Thyroid gland (tissue), 4 donors: ENCODE data around the gene MYL5. TPM values are rescaled to one million over a fixed set of nuclear protein-coding genes. Genes with fewer than 3 reads are reported as not detected.

Experiments
- DNase-seq, 2 donors: peaks; one replicate each; pipeline ENCODE4 v3.0.0-alpha.2; 2019
- H3K27ac ChIP-seq, 3 donors: fragments of 200-600 bp; sonication (generic); 1 replicate in 2 of 3; 2 replicates in 1 of 3; pipeline ENCODE4 v1.5.1; 2016 to 2019; ENCODE audit warnings: mild to moderate bottlenecking in 1 of 3, moderate library complexity in 1 of 3
- H3K27me3 ChIP-seq: fragments of 200-600 bp; sonication (generic); one replicate; pipeline ENCODE4 v1.5.1; 2019
- H3K36me3 ChIP-seq, 2 donors: fragments of 200-600 bp; sonication (generic); one replicate each; pipeline ENCODE4 v1.5.1; 2016 to 2019
- H3K4me1 ChIP-seq, 2 donors: fragments of 200-600 bp; sonication (generic); one replicate each; pipeline ENCODE4 v1.5.1; 2017 to 2019
- H3K4me3 ChIP-seq, 3 donors: fragments of 200-600 bp; sonication (generic); replicated peaks in 1 of 3; 1 replicate in 2 of 3; 2 replicates in 1 of 3; pipeline ENCODE4 v1.5.1; 2016; ENCODE audit warnings: mild to moderate bottlenecking in 1 of 3
- H3K9me3 ChIP-seq: fragments of 200-600 bp; sonication (generic); one replicate; pipeline ENCODE4 v1.5.1; 2017
- CTCF ChIP-seq, 6 experiments: fragments of 200-600 bp in 3 of 6; fragments of 450-650 bp in 3 of 6; sonication (generic) in 3 of 6; IDR thresholded peaks; one replicate each; pipeline ENCODE4 v1.5.1; 2016 to 2019; ENCODE audit warnings: antibody characterized with exemption in 6 of 6, mild to moderate bottlenecking in 2 of 6, inconsistent platforms in 1 of 6, moderate library complexity in 1 of 6
- POLR2A ChIP-seq, 2 donors: fragments of 450-650 bp; IDR thresholded peaks; one replicate each; pipeline ENCODE4 v1.6.1; 2017; ENCODE audit warnings: antibody characterized with exemption in 2 of 2, mild to moderate bottlenecking in 2 of 2, moderate library complexity in 1 of 2
- WGBS, 2 donors: methylation state at CpG; one replicate each; pipeline ENCODE4 v1.1.5; 2017; 5-methylcytosine and 5-hydroxymethylcytosine counted together
- intact Hi-C: fragments of 100-400 bp; cut with DNase I; formaldehyde crosslinking; loops from one replicate; pipeline ENCODE4 v1.15.1; 2023
- total RNA-seq, 4 donors: library from RNA; depleted of rRNA; stranded (reverse); fragments of >200 nt; gene quantifications; one replicate each; pipeline ENCODE4 v1.2.3, GENCODE V29; 2016

The MYL5 gene
- total RNA-seq, 4 donors from 2014 or later = 13.0 to 17.5 (median 14.2) TPM

DNA sequence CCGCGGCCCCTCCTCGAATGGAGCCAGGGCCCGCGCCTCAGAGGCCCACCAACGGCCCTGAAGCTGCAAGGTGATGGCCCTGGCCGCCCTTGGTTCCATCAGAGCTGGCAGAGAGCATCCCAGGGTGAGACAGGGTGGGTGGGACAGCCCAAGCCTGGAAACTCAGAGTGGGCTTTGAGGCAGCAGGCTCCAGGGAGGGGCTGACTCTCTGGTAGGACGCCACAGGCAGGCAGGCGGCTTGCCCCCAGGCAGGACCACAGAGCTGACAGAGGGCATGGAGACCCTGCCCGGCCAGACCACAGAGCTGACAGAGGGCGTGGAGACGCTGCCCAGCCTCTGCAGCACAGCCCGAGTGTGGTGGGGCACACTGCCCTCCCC lies 4.8 kb downstream of the MYL5 start:
- intact Hi-C loops = no loop called here
- Histone ChIP-seq H3K4me3 (no peak overlapping the region), H3K27ac (no peak overlapping the region), H3K27me3 (no peaks in the 10 kb centered on the region), H3K4me1 (peaks cover 17 to 30% of the 10 kb centered on the region in 2 donors), H3K9me3 (no peaks in the 10 kb centered on the region), H3K36me3 (no peaks in the 10 kb centered on the region)
- DNase-seq = no peak
- TF ChIP-seq POLR2A (IDR thresholded peaks at IDR 0.05) (no peak), CTCF (IDR thresholded peaks at IDR 0.05) (no peak)
- 75 to 82% methylated on average over 4 to 11 of the region's 13 CpGs for WGBS, 2 donors

- WGBS, 2 donors = 73 to 83% methylated on average over 4 to 10 of the region's 11 CpGs
Measured at GRCh38 chr4:679629-680028, 5.3 kb downstream of the MYL5 start.

DNA sequence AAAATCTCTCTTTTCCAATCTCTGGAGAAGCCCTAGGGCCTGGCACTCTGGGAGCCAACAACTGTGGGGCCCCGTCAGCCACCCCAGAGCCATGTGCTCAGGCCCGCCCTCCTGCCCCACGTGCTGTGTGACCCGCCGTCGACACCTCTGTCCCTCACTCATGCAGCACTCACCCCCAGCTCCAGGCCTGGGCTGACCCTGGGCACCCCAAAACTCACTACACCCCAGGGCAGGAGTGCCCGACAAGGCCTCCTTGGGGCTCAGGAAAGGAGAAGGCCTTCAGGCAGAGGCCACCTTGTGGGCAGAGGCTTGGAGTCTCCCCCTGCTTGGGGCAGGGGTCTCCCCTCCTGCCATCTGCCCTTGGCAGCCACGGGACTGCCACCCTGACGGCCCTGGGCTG lies 5.7 kb downstream of the MYL5 start:
- H3K27ac ChIP-seq = no peak overlapping the region
- no peaks in the 10 kb centered on the region for H3K36me3 ChIP-seq
- intact Hi-C loops = no loop called here
- H3K27me3 ChIP-seq = no peaks in the 10 kb centered on the region
- no peak for DNase-seq
- H3K9me3 ChIP-seq = no peaks in the 10 kb centered on the region
- TF ChIP-seq CTCF (IDR thresholded peaks at IDR 0.05) (no peak), POLR2A (IDR thresholded peaks at IDR 0.05) (no peak)
- no peak overlapping the region for H3K4me3 ChIP-seq
- H3K4me1 ChIP-seq = peaks cover 14 to 29% of the 10 kb centered on the region in 2 donors
- WGBS, 2 donors = 81 to 84% methylated on average over 8 to 9 of the region's 9 CpGs

More at GRCh38 chr4:679629-680028, 5.3 kb downstream of the MYL5 start:
- Histone ChIP-seq H3K27ac (no peak overlapping the region), H3K9me3 (no peaks in the 10 kb centered on the region), H3K4me3 (no peak overlapping the region), H3K27me3 (no peaks in the 10 kb centered on the region), H3K4me1 (peaks cover 17 to 32% of the 10 kb centered on the region in 2 donors), H3K36me3 (no peaks in the 10 kb centered on the region)
- intact Hi-C loops = no loop called here
- no peak for TF ChIP-seq POLR2A (IDR thresholded peaks at IDR 0.05)
- no peak for TF ChIP-seq CTCF (IDR thresholded peaks at IDR 0.05)
- no peak for DNase-seq

DNA sequence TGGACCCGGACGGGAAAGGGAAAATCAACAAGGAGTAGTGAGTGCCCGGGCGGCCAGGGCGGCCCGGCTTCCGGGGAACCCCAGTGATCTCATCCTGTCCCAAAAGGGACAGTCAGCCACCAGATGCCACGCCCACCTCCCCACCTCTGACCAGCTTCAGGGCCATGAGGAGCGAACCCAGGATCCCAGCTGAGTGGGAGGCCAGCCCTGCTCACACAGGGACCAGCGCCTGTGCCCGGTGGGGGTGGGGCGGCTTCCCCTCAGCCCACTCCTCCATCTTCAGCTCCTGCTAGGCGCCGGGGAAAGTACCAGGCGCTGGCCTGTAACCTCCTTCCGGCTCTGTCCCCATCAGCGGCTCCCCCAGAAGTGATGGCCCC lies 6.2 kb downstream of the MYL5 start:
- no peaks in the 10 kb centered on the region for H3K27me3 ChIP-seq
- H3K4me3 ChIP-seq = peak overlapping the region in 1 of 3 donors; percentile 59
- no peak for TF ChIP-seq POLR2A (IDR thresholded peaks at IDR 0.05)
- no peak for TF ChIP-seq CTCF (IDR thresholded peaks at IDR 0.05)

GRCh38 chr4:680928-681645 lies 6.7 kb downstream of the MYL5 start:
- peak overlapping the region in 1 of 3 donors; percentile 59 for H3K4me3 ChIP-seq
- peak; percentile 68 to 72 for DNase-seq
- H3K9me3 ChIP-seq = no peaks in the 10 kb centered on the region
- TF ChIP-seq CTCF (IDR thresholded peaks at IDR 0.05) = no peak
- TF ChIP-seq POLR2A (IDR thresholded peaks at IDR 0.05) = no peak
- H3K36me3 ChIP-seq = no peaks in the 10 kb centered on the region
- intact Hi-C loops = no loop called here
- H3K27me3 ChIP-seq = no peaks in the 10 kb centered on the region
- peaks cover 10 to 23% of the 10 kb centered on the region in 2 donors for H3K4me1 ChIP-seq
- 7% methylated on average over 7 of the region's 62 CpGs; no CpG with 5 or more reads in 1 of the 2 donors for WGBS, 2 donors
- H3K27ac ChIP-seq = no peak overlapping the region

More for the DNA sequence above, 6.2 kb downstream of the MYL5 start:
- Histone ChIP-seq H3K9me3 (no peaks in the 10 kb centered on the region), H3K4me1 (peaks cover 10 to 25% of the 10 kb centered on the region in 2 donors), H3K27ac (no peak overlapping the region), H3K36me3 (no peaks in the 10 kb centered on the region)
- DNase-seq = no peak
- 17 to 36% methylated on average over 3 to 15 of the region's 17 CpGs for whole genome bisulfite sequencing, 2 donors
- intact Hi-C loops = no loop called here
